Lower lobe of right lung (tissue), 2 donors: ENCODE data around the gene FAM136A. TPM values are rescaled to one million over a fixed set of nuclear protein-coding genes. Genes with fewer than 3 reads are reported as not detected.

Experiments
- ATAC-seq, 2 donors: fragments of 200-7000 bp; cut with Tn5 transposase; one replicate each; pipeline ENCODE4 v1.9.1; 2020 to 2022; ENCODE audit warnings: mild to moderate bottlenecking in 2 of 2, moderate library complexity in 2 of 2
- DNase-seq: peaks from one replicate; pipeline ENCODE4 v3.0.0-alpha.2; 2020
- H3K27ac ChIP-seq: fragments of 200-600 bp; one replicate; pipeline ENCODE4 v1.8.0; 2022
- H3K27me3 ChIP-seq: fragments of 200-600 bp; one replicate; pipeline ENCODE4 v1.8.0; 2022; ENCODE audit warnings: low read depth
- H3K36me3 ChIP-seq: fragments of 200-600 bp; one replicate; pipeline ENCODE4 v1.8.0; 2022; ENCODE audit warnings: mild to moderate bottlenecking
- H3K4me1 ChIP-seq: fragments of 200-600 bp; one replicate; pipeline ENCODE4 v1.8.0; 2022
- H3K4me3 ChIP-seq: fragments of 200-600 bp; one replicate; pipeline ENCODE4 v1.8.0; 2022; ENCODE audit warnings: mild to moderate bottlenecking
- H3K9me3 ChIP-seq: fragments of 200-600 bp; one replicate; pipeline ENCODE4 v1.8.0; 2022
- intact Hi-C: fragments of 100-400 bp; cut with DNase I; formaldehyde crosslinking; loops from one replicate; pipeline ENCODE4 v1.11.0; 2022
- microRNA-seq: library from miRNA; unstranded; fragments of <30 nt; microRNA quantifications from one replicate; pipeline ENCODE4 v1.2.0, GENCODE V29; 2020; ENCODE audit warnings: borderline number of aligned reads
- total RNA-seq: library from RNA; stranded (reverse); fragmentation: NEBNext Ultra II Directional; extraction: Animal tissue kit (Norgen Biotek cat#: 25700); gene quantifications from one replicate; pipeline ENCODE4 v1.2.1, GENCODE V29; 2021
- TF ChIP-seq, protein P1 (sequence below): fragments of 200-600 bp; IDR thresholded peaks from one replicate; pipeline ENCODE4 v1.8.0; 2022; ENCODE audit warnings: antibody characterized with exemption, mild to moderate bottlenecking
- donor health status: DM: no; HTN: yes; CAD: no; lungs with severe emphysema.

The FAM136A gene
- total RNA-seq, 1 donor from 2014 or later, result 19.5 TPM

DNA sequence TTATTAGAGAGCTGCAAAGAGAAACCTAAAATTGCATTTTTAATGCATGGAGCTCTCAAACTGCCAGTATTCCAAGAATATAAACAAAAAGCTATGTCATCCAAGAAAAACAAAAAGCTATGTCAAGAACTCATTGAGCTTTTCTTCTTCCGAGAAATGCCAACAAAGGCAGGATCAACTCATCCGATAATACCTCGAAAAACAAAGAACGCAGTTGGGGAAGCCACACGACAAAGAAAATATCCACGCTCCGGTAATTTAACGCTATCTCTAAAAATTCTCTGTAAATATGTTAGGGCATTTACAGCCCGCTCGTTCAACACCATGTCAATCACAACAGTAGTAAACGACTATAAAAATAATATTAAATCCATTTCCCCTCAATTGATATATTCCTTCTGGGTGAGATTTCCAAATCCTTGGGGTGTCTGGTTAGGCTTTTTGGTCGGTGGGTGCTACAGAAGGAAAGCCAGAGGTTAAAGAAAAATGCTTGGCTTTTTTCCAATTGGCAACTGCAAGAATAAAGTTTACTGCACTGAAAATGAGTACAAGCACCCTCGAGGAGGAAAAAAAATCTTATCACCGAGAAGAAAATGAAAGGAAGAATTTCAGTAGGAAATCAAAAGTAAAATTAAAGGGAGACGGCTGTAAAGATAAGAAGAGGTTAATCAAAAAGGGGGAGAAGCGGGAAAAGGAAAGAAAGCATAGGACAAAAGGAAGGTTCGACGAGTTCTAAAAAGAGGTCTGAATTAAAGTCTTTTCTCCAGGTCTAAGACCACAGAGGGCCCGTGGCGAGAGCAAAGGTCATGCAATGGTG is 54.3 kb downstream of the FAM136A start:
- H3K9me3 ChIP-seq, result no peaks in the 10 kb centered on the region
- TF ChIP-seq, protein P1, sequence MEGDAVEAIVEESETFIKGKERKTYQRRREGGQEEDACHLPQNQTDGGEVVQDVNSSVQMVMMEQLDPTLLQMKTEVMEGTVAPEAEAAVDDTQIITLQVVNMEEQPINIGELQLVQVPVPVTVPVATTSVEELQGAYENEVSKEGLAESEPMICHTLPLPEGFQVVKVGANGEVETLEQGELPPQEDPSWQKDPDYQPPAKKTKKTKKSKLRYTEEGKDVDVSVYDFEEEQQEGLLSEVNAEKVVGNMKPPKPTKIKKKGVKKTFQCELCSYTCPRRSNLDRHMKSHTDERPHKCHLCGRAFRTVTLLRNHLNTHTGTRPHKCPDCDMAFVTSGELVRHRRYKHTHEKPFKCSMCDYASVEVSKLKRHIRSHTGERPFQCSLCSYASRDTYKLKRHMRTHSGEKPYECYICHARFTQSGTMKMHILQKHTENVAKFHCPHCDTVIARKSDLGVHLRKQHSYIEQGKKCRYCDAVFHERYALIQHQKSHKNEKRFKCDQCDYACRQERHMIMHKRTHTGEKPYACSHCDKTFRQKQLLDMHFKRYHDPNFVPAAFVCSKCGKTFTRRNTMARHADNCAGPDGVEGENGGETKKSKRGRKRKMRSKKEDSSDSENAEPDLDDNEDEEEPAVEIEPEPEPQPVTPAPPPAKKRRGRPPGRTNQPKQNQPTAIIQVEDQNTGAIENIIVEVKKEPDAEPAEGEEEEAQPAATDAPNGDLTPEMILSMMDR, result no peak
- H3K4me1 ChIP-seq, result peaks cover 43% of the 10 kb centered on the region
- peak overlapping the region; percentile 94 for H3K27ac ChIP-seq
- H3K36me3 ChIP-seq, result no peaks in the 10 kb centered on the region
- no peaks in the 10 kb centered on the region for H3K27me3 ChIP-seq
- H3K4me3 ChIP-seq, result peak overlapping the region; percentile 78
- DNase-seq, result no peak
- intact Hi-C loops, result no loop called here
- no peak for ATAC-seq

Small RNA genes within 50 kb of the gene (microRNA-seq; reads per million reads assigned to microRNA genes)
- not detected for gene MIR1285-2

Other genes starting within 250 kb of the FAM136A start
- gene PCBP1, start 214.6 kb downstream of the FAM136A start, total RNA-seq, result 308 TPM
- 18.0 TPM for gene C2orf42, start 111.0 kb downstream of the FAM136A start, total RNA-seq
- gene TIA1, start 53.4 kb downstream of the FAM136A start, total RNA-seq, result 118 TPM
- 120 TPM for gene PCYOX1, start 43.9 kb downstream of the FAM136A start, total RNA-seq
- 107 TPM for gene SNRPG, start 8.3 kb downstream of the FAM136A start, total RNA-seq